Activated CD4-positive, alpha-beta T cell treated with anti-CD3 and anti-CD28 coated beads, Interleukin-2, amount 50 U/mL, for 48 hours (primary cell): ENCODE data around the gene NMBR.
"Not testable (repeated sequence)": the region's sequence is repeated elsewhere in the genome, so short reads cannot be mapped to it uniquely, and the experiment has no call there.

ENCODE experiments used
- DNase-seq, 2 experiments: peaks; one replicate each; pipeline ENCODE4 v3.0.0-alpha.2; 2020

Gene NMBR

GRCh38 chr6:142146828-142147662 is at the start of gene NMBR, which contains the start of gene VTA1:
NMBR (minus strand) TSS chr6:142147122; CDS start chr6:142088658, 58,464 bp downstream.
VTA1 (plus strand) TSS chr6:142147263; CDS start chr6:142147288, 25 bp downstream.
- peak; percentile 91 to 95 for DNase-seq

GRCh38 chr6:142195862-142196541 is 49.1 kb upstream of the NMBR start:
- DNase-seq = no peak

GRCh38 chr6:142193621-142194020 is 46.7 kb upstream of the NMBR start:
- DNase-seq = no peak

GRCh38 chr6:142192343-142192742 is 45.4 kb upstream of the NMBR start:
- no peak for DNase-seq

GRCh38 chr6:142189057-142189456 is 42.1 kb upstream of the NMBR start:
- DNase-seq = no peak

- DNase-seq = not testable (repeated sequence)
Measured at GRCh38 chr6:142188341-142188740, 41.4 kb upstream of the NMBR start.

- no peak for DNase-seq
Measured at GRCh38 chr6:142187209-142187608, 40.3 kb upstream of the NMBR start.

GRCh38 chr6:142185641-142186040 is 38.7 kb upstream of the NMBR start:
- no peak for DNase-seq

GRCh38 chr6:142184307-142184706 is 37.4 kb upstream of the NMBR start:
- no peak for DNase-seq

- no peak for DNase-seq
Measured at GRCh38 chr6:142183351-142183750, 36.4 kb upstream of the NMBR start.

- no peak for DNase-seq
Measured at GRCh38 chr6:142182004-142182403, 35.1 kb upstream of the NMBR start.

- no peak for DNase-seq
Measured at GRCh38 chr6:142178129-142178528, 31.2 kb upstream of the NMBR start.

- DNase-seq = no peak
Measured at GRCh38 chr6:142174703-142175102, 27.8 kb upstream of the NMBR start.

- DNase-seq = no peak
Measured at GRCh38 chr6:142173980-142174379, 27.1 kb upstream of the NMBR start.

GRCh38 chr6:142172758-142173157 is 25.8 kb upstream of the NMBR start:
- DNase-seq = no peak

GRCh38 chr6:142171351-142171750 is 24.4 kb upstream of the NMBR start:
- no peak for DNase-seq

GRCh38 chr6:142167486-142167885 is 20.6 kb upstream of the NMBR start:
- DNase-seq = no peak

GRCh38 chr6:142167071-142167470 is 20.1 kb upstream of the NMBR start:
- no peak for DNase-seq

- no peak for DNase-seq
Measured at GRCh38 chr6:142165227-142165626, 18.3 kb upstream of the NMBR start.

GRCh38 chr6:142162780-142163179 is 15.9 kb upstream of the NMBR start:
- DNase-seq = no peak

GRCh38 chr6:142156758-142157068 is 9.8 kb upstream of the NMBR start:
- DNase-seq = not testable (repeated sequence)

- DNase-seq = no peak
Measured at GRCh38 chr6:142155895-142156757, 9.2 kb upstream of the NMBR start.

GRCh38 chr6:142155091-142155490 is 8.2 kb upstream of the NMBR start:
- no peak for DNase-seq
